HCEC 1CT (cell line): ENCODE data around the gene SLC4A5.
"Not testable (repeated sequence)": the region's sequence is repeated elsewhere in the genome, so short reads cannot be mapped to it uniquely, and the experiment has no call there.

ENCODE experiments used
- DNase-seq: peaks from one replicate; pipeline ENCODE4 v3.0.0-alpha.2; 2017

SLC4A5 gene

DNA sequence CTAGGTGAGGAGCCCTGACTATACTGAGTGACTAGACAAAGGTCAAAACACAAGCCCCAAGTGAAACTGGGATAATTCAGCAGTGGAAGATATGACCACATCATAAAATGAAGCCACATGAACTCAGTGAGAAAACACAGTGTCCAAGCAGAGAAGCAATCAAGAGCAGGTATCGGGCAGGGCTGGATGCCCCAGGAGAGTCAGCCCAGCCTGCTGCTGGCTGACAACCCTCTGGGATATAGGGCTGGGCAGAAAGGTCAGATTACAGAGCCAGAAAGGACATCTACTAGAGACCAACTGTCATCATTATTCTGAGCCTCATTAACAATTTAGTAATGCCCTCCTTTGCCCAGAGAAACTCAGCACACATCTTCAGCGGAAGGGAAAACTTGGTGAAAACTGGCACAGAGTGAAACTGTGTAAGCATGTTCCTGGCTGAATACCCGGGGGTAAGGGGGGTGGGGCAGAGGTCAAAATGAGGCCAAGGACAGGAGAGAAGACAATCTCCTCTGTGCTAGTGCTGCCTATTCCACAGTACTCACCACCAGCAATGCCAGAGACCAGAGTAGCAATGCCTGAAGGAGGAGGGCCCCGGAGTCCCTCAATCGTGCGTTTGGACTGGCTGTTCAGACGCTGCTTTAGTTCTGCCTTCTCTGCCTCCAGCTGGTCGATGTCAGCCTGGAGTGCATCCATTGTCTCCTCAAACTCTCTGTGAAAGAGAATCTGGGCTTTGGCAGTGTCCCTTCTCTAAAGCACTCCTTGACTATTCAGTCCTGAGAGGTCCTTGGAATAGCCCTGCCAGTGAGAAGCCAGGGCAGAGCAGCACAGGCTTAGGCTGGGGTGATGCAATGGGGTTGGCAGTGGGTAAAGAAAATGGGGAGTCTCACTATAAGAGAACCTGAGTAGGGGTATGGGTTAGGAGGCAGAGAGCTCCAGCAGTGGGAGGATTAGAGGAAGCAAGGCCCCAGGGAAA is 21.6 kb upstream of the SLC4A5 start:
- no peak for DNase-seq

DNA sequence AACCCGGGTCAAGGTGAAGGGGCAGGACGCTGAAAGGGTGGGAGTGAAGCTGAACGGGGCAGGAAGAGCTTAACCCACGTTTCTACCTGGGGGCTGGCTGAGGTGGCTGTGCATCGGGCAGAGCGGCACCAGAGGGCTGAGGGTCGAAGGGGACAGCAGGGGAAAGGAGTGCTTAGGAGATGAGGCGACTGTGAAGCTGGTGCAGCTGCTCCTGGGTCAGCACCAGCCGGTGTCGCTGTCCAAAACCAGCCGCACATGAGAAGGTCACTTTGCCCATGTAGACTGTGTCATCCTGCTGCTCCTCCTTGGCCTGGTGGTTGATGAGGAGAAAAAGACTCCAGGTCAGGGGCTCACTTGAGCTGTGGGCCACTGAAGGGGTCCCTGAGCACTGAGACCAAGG is 18.1 kb upstream of the SLC4A5 start:
- no peak for DNase-seq

DNA sequence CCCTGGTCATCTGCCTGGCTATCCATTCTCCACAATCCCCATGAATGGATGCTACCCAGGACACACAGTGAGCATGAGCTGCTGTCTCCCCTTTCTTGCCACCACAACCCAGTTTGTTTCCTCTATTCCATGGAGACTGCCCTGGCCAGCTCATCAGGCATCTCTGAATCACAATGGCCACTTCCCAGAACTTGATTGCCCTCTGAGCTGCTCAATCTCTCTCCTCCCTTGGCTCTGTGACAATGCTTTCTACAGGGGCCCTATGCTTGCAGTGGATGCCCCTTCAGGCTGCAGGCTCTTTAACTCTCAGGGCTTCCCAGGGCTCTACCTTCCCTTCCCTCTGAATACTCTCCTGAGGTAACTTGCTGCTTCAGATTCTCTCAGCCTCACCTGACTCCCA is 14.4 kb upstream of the SLC4A5 start:
- no peak for DNase-seq

DNA sequence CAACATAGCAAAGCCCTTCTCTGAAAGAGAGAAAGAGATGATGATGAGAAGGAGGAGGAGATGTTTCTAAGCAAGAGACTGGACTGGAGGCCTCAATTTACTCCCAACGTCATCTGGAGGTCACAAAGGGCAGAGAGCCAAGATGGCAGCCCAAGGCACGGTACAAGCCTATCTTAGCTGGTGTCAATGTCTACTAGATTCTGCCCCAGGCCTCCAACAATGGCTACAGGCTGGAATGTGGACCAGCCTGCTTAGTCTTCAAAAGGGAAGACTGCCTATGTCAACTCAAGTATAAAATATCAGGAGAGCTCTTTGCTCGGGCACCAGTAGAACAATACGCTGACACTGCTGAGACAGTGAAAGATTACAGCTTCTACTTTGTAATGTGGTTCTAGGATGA is 6.7 kb upstream of the SLC4A5 start:
- no peak for DNase-seq

DNA sequence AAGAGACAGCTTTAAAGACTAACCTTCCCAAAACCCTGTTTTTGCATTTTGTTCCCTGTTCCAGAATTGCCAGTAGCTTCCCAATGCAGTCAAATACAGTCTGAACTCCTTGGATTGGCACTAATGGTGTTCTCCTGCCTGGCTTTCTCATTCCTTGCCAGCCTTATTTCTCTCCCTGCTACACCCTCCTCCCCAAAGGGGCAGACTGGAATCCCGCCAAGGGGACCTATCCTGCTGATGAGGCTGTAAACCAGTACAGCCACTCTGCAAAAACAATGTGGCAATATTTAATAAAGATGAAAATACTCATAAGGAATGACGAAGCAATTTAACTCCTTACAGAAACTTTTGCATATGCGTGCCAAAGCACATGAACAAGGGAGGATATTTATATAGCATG is 4.5 kb upstream of the SLC4A5 start:
- DNase-seq: no peak

DNA sequence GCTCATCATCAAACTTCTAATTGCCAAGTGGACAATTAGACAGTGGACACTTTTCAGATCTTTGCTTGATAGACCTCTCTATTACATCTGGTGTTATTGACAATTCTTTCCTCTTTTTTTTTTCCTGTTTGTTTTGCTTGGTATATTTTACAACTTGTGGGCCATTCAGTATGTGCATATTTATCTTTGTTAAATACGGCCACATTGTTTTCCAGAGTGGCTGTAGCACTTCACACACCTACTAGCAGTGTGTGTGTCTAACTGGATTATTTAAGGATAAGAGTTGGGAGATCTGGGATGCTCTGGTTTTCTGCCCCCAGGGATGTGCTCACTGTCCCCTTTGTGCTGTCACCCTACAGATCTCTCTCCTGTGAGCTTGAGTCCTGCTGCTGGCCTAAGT is 4.1 kb upstream of the SLC4A5 start:
- no peak for DNase-seq

DNA sequence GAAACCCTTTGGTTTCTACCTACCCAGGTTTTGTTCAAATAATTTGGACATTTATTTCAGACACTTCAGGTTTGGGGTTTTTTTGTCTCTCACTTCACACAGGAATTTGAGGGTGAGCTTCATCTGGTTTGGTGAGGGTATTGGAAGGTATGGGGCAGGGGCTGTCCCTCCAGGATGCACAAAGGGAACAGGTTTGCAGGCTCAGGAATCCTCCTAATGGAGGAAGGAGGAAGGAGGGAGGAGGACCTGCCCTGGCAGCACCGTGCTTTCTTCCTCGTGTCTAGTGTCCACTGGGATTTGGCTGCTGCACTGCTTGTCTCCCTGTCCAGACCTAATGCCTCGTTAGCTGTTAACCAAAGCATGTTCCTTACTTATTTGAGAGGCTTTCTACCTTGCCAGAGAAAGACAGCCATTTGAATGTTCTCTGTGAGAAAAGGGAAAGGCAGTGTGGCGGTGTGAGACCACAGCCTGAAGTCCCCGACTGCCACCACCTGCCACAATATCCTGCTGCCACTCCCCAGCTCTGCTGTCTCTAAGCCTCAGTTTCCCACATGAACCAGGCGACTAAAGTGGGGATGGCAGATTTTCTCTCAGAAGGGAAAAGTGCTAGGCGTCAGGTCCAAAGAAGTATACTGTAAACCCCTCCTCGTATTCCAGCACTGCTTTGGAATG is 2.2 kb upstream of the SLC4A5 start:
- no peak for DNase-seq

DNA sequence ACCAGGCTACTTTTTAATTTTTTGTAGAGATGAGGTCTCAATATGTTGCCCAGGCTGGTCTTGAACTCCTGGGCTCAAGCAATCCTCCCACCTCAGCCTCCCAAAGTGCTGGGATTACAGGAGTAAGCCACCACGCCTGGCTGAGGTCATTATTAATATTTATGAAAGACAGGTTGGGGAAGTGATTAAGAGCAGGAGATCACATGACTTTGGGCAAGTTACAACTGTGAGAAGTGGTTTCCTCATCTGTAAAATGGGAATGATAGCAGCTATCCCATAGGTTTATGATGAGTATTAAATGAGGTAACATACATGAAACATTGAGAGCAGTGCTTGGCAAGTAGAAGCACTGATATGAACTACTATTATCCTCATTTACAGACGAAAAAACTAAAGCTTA is 7.0 kb downstream of the SLC4A5 start:
- DNase-seq: not testable (repeated sequence)

DNA sequence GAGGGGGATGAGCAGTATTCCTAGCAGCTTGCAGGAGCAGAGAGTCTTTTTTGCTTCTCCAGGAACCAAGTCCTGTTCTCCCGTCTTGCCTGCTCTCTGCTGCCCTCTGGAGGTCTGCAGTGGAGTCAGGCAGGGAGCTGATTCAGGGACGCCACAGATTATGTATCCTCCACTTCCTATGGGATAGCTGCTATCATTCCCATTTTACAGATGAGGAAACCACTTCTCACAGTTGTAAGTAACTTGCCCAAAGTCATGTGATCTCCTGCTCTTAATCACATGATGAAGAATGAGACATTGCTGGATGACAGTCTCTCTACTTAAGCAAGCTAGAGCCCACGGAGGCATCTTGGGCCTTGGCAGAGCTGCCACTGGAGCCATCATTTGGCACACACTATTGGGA is 8.3 kb downstream of the SLC4A5 start:
- DNase-seq: peak; percentile 61

DNA sequence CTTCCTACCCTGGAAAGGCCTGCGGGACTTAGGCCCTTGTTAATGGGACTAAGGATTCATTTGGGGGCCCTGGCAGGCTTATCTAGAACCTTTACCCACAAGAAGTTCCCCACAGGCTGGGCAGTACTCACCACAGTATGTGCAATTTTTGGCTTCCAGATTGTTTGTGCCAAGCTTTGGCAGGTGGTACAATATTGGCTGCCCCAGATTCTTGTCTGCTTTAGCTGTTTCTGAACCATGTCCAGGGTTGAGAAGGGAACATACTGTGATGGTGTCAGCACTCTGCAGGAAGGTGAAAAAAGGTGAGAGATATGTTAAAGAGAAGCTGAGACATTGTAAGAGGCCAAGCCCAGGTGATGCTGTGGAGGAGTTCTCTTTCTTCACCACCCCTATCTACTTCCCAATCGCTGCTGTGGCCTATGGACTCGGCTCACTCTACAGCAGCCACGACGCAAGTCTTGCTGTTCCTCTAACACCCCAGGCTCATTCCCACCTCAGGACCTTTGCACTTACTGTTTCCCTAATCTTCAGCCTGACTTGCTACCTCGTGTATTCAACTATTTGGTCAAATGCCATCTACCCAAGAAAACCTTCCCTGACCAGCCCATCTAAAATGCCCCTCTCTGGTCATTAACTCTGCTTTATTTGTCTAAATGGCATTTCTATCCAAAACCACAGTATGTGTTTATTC is 9.2 kb downstream of the SLC4A5 start:
- no peak for DNase-seq

DNA sequence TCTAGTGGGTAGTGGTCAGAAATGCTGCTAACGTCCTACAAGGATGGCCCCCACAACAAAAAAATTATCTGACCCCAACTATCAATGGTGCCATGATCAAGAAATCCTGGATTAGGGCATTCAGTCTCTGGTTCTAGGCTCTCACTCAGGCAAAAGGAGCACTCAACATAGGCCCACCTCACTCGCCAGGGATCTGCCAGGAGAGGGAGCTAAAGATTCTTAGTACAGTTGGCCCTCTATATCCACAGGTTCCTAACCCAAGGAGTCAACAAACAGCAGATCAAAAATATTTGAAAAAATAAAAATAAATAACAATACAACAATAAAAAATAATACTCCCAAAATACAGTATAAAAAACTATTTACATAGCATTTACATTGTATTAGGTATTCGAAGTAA is 10.0 kb downstream of the SLC4A5 start:
- DNase-seq: peak; percentile 31

DNA sequence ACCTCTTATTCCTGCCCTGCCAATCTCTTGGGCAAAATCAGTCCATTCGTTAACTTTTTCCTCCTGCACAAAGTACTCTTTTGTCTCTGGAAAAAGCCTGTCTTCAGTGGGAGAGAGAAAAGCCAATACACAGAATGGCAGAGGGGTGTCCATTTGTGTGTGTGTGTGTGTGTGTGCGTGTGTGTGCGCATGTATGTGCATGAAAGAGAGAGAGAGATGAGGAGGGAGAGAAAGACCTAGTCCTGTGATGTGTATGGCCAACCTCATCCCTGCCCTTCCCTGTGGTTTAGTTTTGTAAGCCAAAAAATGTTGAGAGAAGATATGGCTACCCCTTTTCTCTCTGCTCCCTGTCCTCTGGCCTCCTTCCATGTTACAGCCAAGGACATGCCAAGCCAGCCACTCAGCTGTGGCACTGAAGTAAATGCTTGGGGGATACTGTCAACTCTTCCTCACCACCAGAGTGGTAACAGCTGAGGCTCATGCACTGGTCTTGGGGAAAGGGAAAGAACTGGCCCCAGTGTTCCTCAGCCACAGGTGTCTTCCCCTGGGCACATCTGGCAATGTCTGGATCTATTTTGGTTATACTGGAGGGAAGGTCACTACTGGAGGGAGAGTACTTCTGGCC is 10.6 kb downstream of the SLC4A5 start:
- DNase-seq: no peak

DNA sequence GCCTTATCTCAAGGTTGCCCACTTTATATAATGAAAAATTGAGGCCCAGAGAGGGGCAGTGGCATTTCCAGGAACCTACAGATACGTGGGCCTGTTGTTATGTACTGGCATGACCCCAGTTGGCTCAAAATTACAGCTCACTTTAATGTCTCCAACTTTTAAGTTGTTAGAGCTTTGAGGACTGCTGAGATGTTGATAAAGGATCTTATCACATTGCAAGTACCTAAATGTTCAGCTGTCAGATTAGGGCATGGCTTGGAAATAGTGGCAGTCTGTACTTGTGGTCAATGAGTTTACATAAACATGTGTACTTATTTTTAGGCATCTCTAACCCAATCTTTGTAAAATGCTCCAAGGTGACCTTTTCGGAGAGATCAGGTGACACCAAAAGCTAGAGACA is 14.6 kb downstream of the SLC4A5 start:
- no peak for DNase-seq

DNA sequence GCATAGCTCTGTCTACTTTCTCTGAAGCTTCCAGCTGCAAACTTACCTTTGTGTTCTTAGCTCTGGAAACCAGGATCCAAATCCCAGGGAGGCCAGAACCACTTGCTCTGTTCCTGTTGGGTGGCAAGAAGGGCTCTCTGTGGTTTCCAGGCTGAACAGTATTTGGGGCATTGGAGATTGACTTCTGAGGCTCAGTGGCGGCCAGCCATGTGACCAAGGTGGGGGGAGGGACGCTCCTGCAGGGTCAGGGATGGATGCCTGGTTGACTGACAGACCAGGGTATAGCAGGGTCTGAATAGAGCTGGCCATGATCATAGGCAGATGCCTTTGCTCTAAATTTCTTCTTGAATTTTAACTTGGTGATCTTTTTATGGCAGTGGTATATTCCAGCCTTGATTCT is 15.1 kb downstream of the SLC4A5 start:
- DNase-seq: no peak

DNA sequence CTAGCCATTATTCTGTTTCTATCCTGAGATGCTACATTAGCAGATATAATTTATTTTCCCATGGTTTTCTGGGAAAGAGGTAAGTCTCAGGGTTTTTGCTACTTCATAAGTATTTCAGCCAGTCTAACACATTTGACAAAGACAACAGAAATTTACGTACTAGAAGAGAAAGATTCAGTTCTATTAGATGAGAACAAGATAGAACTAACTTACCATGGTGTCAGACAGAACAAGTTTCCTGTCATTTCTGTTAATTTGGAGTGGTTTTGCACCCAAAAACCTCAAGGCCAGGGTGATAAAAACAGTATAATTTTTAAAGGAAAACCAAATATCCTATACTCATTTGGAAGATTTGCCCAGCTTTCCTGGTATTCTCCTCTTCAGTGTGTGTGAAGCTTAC is 15.6 kb downstream of the SLC4A5 start:
- no peak for DNase-seq

DNA sequence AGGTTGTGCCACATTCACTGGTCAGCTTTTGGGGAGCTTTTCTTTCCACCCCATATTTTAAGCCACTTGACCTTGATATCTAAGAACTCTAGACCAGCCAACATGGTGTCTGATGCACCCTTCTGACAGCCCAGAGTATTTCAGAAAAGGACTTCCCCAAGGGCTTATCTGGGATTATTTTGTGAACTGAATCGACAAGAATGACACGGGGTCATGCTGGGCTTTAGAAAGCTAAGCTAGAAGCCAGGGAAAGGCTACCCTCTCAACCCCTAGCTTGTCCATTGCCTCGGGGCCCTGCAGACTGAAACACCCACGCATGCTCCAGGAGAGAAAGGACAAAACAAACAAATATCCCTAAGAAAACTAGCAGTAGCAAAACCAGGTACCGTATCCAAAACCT is 16.0 kb downstream of the SLC4A5 start:
- DNase-seq: no peak

DNA sequence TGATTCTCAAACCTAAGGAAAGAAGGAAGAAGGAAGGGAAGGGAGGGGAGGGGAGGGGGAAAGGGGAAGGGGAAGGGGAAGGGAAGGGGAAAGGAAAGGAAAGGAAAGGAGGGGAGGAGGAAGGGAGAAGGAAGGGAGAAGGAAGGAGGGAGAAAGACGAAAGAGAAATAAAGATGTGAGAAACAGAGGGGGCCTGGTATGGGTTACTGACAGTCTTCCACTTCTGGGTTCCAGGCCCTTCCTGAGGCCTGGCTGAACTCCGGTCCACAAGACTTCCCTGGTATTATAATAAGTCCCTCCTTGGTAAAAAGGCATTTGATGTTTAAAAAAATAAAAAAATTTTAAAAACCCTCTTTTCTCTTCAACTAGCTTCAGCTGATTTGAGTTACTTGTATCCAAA is 17.4 kb downstream of the SLC4A5 start:
- DNase-seq: no peak

DNA sequence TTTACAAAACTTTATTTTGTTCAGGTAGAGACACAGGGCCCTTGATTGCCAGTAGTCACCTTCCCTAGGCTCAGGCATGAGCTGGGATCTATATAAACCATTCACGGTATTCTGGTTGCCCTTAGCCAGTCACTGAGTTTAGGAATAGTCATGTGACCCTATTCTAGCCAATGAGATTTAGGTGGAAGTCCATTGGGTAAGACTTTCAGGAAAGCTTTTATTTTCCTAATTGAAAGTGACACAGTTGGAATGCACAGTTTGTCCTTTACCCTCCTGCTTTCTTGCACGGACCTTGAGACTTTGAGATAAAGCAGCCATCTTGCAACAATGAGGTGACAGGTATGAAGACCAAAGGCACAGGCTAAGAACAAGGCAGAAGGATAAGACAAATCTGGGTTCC is 21.5 kb downstream of the SLC4A5 start:
- DNase-seq: no peak

DNA sequence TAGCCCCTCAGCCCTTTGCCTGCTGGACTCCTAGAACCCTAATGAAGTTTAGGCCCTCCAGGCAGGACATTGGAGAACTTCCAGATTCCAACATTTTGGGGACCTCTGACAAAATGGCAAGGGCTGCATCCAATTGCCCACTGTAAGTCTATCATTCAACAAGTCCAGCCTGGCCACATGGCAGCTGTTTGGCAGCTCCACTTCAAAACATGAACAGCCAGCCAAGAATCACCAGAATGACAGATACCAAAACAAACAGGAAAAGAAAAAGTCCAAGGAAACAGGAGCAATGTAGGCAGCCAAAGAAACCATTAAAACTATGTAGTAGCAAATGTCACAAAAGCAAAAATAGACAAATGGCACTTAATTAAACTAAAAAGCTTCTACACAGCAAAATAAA is 25.5 kb downstream of the SLC4A5 start:
- no peak for DNase-seq

DNA sequence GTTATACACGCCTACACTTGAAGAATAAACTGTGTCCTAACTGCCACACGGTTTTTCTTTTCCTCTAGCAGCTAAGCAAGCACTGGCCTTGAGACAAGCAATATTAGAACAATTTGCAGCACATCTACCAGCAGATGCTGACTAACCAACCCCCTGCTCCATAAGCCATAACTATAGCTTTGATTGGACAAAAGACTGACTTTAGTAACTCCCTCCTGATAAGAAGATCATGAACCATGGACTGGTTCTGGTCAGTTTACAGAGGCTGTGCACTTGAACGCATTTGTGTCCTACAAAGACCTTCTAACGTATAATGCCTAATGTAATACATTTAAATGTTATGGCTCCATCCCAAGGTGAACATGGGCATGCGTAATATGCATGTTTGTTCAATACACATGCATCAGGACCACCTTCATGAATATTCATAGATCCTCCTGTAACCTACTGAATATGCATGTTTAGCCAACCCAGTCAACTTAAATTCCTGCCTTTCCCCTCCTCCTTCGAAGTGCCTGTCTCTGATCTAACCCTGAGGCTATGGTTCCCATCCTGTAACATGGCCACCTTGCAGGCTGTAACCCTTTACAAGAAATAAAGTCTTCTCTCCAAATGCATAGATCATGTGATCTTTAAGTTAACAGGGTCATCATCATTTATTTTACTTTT is 26.5 kb downstream of the SLC4A5 start:
- no peak for DNase-seq

DNA sequence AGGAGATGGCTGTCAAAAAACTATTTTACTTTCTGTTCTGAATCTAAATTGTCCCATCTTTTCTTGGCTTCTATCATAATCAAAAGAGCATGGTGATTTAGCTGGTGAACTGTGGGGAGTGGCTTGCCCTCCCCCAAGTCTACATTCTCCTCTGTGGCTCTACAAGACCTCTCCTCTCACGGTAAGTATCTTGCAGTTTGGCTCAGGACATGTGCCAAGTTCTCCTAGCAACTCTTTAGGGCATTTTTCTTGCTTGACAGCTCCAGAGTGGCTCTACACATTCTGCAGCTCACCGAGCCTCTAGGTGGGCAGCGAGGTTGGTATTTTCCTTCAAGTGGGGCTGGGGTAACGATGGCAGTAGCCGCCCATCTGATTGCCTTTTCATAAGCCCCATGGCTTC is 29.1 kb downstream of the SLC4A5 start:
- no peak for DNase-seq

DNA sequence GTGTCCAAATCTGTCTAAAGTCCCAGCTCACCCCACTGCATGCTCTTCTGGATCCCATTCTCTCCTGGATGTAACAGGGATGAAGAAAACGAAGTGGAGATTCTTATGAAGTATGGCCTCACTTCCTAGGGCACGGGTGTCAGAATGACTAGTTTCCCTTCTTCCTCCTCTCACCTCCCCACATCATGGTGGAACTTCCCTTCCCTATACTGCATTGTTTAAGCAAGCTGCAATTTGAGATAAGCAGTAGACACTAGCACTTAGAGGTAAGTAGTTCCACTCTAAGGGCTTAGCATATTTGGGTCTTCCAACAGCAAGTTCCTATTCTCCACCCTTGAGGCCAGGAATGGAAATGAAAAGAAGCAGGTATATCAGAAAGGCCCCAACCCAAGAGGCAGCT is 29.7 kb downstream of the SLC4A5 start:
- DNase-seq: no peak

DNA sequence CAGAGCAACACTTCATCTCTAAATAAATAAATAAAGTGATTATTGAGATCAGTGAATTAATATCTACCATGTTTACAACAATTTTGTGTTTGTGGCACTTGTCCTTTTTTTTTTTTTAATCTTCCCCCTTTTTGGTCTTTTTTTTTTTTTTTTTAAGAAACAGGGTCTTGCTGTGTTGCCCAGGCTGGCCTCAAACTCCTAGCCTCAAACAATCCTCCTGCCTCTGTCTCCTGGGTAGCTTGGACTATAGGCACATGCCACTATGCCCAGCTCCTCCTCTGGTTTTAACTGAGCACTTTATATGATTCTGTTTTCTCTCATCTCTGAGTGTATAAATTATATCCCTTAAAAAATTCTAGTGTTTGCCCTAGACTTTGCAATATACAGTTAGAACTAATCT is 30.3 kb downstream of the SLC4A5 start:
- no peak for DNase-seq
